Panc1 (cell line): ENCODE results near the gene SASS6. TPM values are rescaled to one million over a fixed set of nuclear protein-coding genes. Genes with fewer than 3 reads are reported as not detected.

Experiments used
- ATAC-seq: fragments of 200-7000 bp; cut with Tn5 transposase; 2 replicates; pipeline ENCODE4 v1.9.1; 2020; ENCODE audit warnings: mild to moderate bottlenecking, moderate library complexity
- BruUV-seq: library from RNA; stranded (reverse); fragments of 400-500 nt; replicated peaks from 2 replicates; lab custom pipeline; 2021; lab: Mats Ljungman, UMichigan
- CTCF ChIA-PET: fragments of 300-600 bp; sonication (Branson Sonifier 250); formaldehyde crosslinking; loops from one replicate; lab custom pipeline; 2022; ENCODE audit warnings: antibody characterized with exemption; lab: Charles Lee
- POLR2A ChIA-PET: fragments of 300-600 bp; sonication (Branson Sonifier 250); formaldehyde crosslinking; loops from one replicate; lab custom pipeline; 2022; ENCODE audit warnings: antibody characterized with exemption; lab: Charles Lee
- DNase-seq: peaks from one replicate; pipeline ENCODE4 v3.0.0-alpha.2; 2010; ENCODE audit warnings: low read depth, low spot score
- H3K27ac ChIP-seq: 2 replicates; pipeline ENCODE4 v1.5.1; 2011; ENCODE audit warnings: mild to moderate bottlenecking, low read length, inconsistent platforms
- H3K27me3 ChIP-seq: fragments of 200-500 bp; sonication (Bioruptor generic); 2 replicates; pipeline ENCODE4 v1.6.0; 2014; ENCODE audit warnings: low read length, inconsistent platforms; ENCODE audit not compliant: control insufficient read depth, insufficient read depth
- H3K36me3 ChIP-seq: fragments of 200-500 bp; sonication (Bioruptor generic); 2 replicates; pipeline ENCODE4 v1.5.1; 2014; ENCODE audit warnings: inconsistent platforms, mild to moderate bottlenecking, low read length, moderate library complexity; ENCODE audit not compliant: control insufficient read depth, insufficient read depth
- H3K4me1 ChIP-seq: 2 replicates; pipeline ENCODE4 v1.5.1; 2011; ENCODE audit warnings: inconsistent platforms, mild to moderate bottlenecking, low read length, moderate library complexity; ENCODE audit not compliant: control insufficient read depth, insufficient read depth
- H3K4me3 ChIP-seq, 2 experiments: 2 replicates each; pipeline ENCODE4 v1.5.1; 2011 to 2012; ENCODE audit warnings: low read depth in 2 of 2, low read length in 2 of 2, mild to moderate bottlenecking in 2 of 2, inconsistent platforms in 1 of 2, moderate library complexity in 1 of 2
- H3K9me3 ChIP-seq: fragments of 200-500 bp; sonication (Bioruptor generic); 2 replicates; pipeline ENCODE4 v1.5.1; 2014; ENCODE audit warnings: low read depth, mild to moderate bottlenecking, inconsistent platforms, low read length, moderate library complexity; ENCODE audit not compliant: control insufficient read depth, insufficient read depth
- POLR2AphosphoS5 ChIP-seq: IDR thresholded peaks from 2 replicates; pipeline ENCODE4 v1.6.1; 2012; ENCODE audit warnings: mild to moderate bottlenecking, low read depth, low read length, moderate library complexity
- SIN3A ChIP-seq: IDR thresholded peaks from 2 replicates; pipeline ENCODE4 v1.6.1; 2012; ENCODE audit warnings: low read depth, mild to moderate bottlenecking, low read length, moderate library complexity, borderline replicate concordance; ENCODE audit not compliant: insufficient read depth
- TCF7L2 ChIP-seq: IDR thresholded peaks from 2 replicates; pipeline ENCODE4 v1.6.1; 2011; ENCODE audit warnings: mild to moderate bottlenecking, low read depth, low read length, inconsistent platforms
- in situ Hi-C: cut with HindIII; loops from 2 replicates; pipeline ENCODE4 v1.10.0; 2016; ENCODE audit warnings: low sequenced_read_pairs, low pct_unique_long_range_greater_than_20kb
- intact Hi-C: fragments of 100-400 bp; cut with micrococcal nuclease; formaldehyde crosslinking; loops from one replicate; pipeline ENCODE4 v1.10.0; 2022; ENCODE audit not compliant: unreplicated experiment
- total RNA-seq: library from RNA; stranded (reverse); gene quantifications from one replicate; pipeline ENCODE4 v1.2.1, GENCODE V29; 2021; ENCODE audit not compliant: unreplicated experiment
- TF ChIP-seq, protein P1 (sequence below), 2 experiments: IDR thresholded peaks; 2 replicates each; pipeline ENCODE4 v1.6.1; 2011 to 2012; ENCODE audit warnings: low read depth in 2 of 2, control low read depth in 1 of 2, low read length in 1 of 2, mild to moderate bottlenecking in 1 of 2, moderate library complexity in 1 of 2; ENCODE audit not compliant: insufficient read depth in 1 of 2
- TF ChIP-seq, protein P2 (sequence below): fragments of 450-650 bp; IDR thresholded peaks from 2 replicates; pipeline ENCODE4 v1.5.1; 2017; ENCODE audit warnings: mild to moderate bottlenecking

The SASS6 gene
- total RNA-seq, 1 experiment from 2014 or later, result 6.2 TPM

- Histone ChIP-seq H3K9me3 (no peaks in the 10 kb centered on the region), H3K27ac (no peak overlapping the region), H3K4me1 (no peaks in the 10 kb centered on the region), H3K36me3 (no peaks in the 10 kb centered on the region; the same call in 1 of the 2 replicates), H3K27me3 (no peaks in the 10 kb centered on the region), H3K4me3 (no peak overlapping the region)
- ATAC-seq, result no peak
- DNase-seq, result no peak
- in situ Hi-C loops, result no loop called here
- POLR2A ChIA-PET, result no interaction called here
- TF ChIP-seq POLR2AphosphoS5 (no peak), TCF7L2 (no peak), SIN3A (no peak)
- TF ChIP-seq, protein P1, sequence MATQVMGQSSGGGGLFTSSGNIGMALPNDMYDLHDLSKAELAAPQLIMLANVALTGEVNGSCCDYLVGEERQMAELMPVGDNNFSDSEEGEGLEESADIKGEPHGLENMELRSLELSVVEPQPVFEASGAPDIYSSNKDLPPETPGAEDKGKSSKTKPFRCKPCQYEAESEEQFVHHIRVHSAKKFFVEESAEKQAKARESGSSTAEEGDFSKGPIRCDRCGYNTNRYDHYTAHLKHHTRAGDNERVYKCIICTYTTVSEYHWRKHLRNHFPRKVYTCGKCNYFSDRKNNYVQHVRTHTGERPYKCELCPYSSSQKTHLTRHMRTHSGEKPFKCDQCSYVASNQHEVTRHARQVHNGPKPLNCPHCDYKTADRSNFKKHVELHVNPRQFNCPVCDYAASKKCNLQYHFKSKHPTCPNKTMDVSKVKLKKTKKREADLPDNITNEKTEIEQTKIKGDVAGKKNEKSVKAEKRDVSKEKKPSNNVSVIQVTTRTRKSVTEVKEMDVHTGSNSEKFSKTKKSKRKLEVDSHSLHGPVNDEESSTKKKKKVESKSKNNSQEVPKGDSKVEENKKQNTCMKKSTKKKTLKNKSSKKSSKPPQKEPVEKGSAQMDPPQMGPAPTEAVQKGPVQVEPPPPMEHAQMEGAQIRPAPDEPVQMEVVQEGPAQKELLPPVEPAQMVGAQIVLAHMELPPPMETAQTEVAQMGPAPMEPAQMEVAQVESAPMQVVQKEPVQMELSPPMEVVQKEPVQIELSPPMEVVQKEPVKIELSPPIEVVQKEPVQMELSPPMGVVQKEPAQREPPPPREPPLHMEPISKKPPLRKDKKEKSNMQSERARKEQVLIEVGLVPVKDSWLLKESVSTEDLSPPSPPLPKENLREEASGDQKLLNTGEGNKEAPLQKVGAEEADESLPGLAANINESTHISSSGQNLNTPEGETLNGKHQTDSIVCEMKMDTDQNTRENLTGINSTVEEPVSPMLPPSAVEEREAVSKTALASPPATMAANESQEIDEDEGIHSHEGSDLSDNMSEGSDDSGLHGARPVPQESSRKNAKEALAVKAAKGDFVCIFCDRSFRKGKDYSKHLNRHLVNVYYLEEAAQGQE (IDR thresholded peaks at IDR 0.05; ENCODE audit: insufficient read depth in 1 of 2, low read depth in 2 of 2, low read length in 1 of 2), result no peak
- TF ChIP-seq, protein P2, sequence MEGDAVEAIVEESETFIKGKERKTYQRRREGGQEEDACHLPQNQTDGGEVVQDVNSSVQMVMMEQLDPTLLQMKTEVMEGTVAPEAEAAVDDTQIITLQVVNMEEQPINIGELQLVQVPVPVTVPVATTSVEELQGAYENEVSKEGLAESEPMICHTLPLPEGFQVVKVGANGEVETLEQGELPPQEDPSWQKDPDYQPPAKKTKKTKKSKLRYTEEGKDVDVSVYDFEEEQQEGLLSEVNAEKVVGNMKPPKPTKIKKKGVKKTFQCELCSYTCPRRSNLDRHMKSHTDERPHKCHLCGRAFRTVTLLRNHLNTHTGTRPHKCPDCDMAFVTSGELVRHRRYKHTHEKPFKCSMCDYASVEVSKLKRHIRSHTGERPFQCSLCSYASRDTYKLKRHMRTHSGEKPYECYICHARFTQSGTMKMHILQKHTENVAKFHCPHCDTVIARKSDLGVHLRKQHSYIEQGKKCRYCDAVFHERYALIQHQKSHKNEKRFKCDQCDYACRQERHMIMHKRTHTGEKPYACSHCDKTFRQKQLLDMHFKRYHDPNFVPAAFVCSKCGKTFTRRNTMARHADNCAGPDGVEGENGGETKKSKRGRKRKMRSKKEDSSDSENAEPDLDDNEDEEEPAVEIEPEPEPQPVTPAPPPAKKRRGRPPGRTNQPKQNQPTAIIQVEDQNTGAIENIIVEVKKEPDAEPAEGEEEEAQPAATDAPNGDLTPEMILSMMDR, result no peak
- intact Hi-C loops, result no loop called here
- no TSS peak for BruUV-seq
- CTCF ChIA-PET, result no interaction called here
Measured at GRCh38 chr1:100152271-100152670, 19.5 kb upstream of the SASS6 start.

- H3K36me3 ChIP-seq, result peaks cover 2% of the 10 kb centered on the region; the same call in 1 of the 2 replicates
- H3K27me3 ChIP-seq, result no peaks in the 10 kb centered on the region
- in situ Hi-C loops (no loop called here), intact Hi-C loops (no loop called here)
- no peaks in the 10 kb centered on the region for H3K4me1 ChIP-seq
- H3K4me3 ChIP-seq, result no peak overlapping the region
- TF ChIP-seq, protein P1 (IDR thresholded peaks at IDR 0.05; ENCODE audit: insufficient read depth in 1 of 2, low read depth in 2 of 2, low read length in 1 of 2), result no peak
- TF ChIP-seq TCF7L2 (no peak), POLR2AphosphoS5 (no peak), SIN3A (no peak)
- TF ChIP-seq, protein P2, result no peak
- no peak for ATAC-seq
- no peak overlapping the region for H3K27ac ChIP-seq
- POLR2A ChIA-PET, result no interaction called here
- no peak for DNase-seq
- CTCF ChIA-PET, result no interaction called here
- BruUV-seq, result no TSS peak
- H3K9me3 ChIP-seq, result no peaks in the 10 kb centered on the region
Measured at GRCh38 chr1:100151679-100152078, 18.9 kb upstream of the SASS6 start.
